ENCODE measurements around the gene PVRIG. TPM values are rescaled to one million over a fixed set of nuclear protein-coding genes. Genes with fewer than 3 reads are reported as not detected.
"Not testable (repeated sequence)": the region's sequence is repeated elsewhere in the genome, so short reads cannot be mapped to it uniquely, and the experiment has no call there.

Gene PVRIG
- polyA plus RNA-seq, 3 donors from 2014 or later, result 151 to 240 (median 209) TPM

DNA sequence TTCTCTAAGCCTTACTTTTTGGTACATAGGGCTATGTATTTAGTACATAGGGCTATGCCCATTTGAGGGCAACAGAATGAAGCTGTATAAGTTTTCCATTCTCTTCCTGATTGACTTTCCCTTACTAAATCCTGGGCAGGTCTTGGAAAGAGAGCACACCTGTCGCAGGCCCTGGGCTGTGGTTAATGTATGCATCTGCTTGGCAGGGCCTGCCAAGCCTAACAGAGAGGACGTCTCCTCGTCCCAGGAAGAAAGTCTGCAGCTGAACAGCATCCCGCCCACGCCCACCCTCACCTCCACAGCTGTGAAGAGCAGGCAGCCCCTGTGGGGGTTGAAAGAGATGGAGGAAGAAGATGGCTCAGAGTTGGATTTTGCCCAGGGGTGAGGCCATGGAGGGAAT lies 8.9 kb upstream of the PVRIG start:
- H3K27me3 Mint-ChIP-seq (ENCODE audit: low read depth in 3 of 3), result peaks cover 3 to 16% (median 3%) of the 10 kb centered on the region in 3 donors
- H3K36me3 Mint-ChIP-seq, result peaks cover 0 to 3% (median 0%) of the 10 kb centered on the region in 3 donors
- peak overlapping the region in 1 of 5 donors; percentile 87 for H3K4me3 Mint-ChIP-seq
- DNase-seq, result no peak
- peak overlapping the region in 3 of 6 donors; percentile 37 to 87 (median 86) for H3K27ac Mint-ChIP-seq
- H3K4me1 Mint-ChIP-seq, result peaks cover 50% of the 10 kb centered on the region in 2 donors
- no peaks in the 10 kb centered on the region for H3K9me3 Mint-ChIP-seq

DNA sequence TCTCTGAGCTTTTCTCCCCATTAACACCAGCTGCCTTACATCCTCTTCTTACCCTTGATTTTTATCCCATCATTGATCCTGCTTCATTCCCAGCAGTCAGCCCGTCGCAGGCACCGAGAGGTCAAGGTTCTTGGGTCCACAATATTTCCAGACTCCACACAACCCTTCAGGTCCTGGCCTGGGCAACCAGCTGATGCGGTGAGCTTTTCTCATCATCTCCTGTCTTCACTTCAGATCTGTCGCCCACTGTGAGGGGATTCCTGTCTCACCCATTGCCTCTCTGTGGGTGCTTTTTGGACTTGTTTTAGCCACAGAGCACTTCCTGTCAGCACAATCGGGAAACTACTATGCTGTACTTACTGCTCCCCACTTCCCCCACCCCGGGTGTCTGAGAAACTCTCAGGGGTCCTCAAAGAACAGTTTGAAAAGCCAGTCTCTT lies 8.4 kb upstream of the PVRIG start:
- H3K36me3 Mint-ChIP-seq, result peaks cover 0 to 3% (median 0%) of the 10 kb centered on the region in 3 donors
- peaks cover 3 to 16% (median 3%) of the 10 kb centered on the region in 3 donors for H3K27me3 Mint-ChIP-seq (ENCODE audit: low read depth in 3 of 3)
- H3K4me1 Mint-ChIP-seq, result peaks cover 50 to 51% of the 10 kb centered on the region in 2 donors
- H3K4me3 Mint-ChIP-seq, result peak overlapping the region; percentile 61 to 87 (median 76)
- peak; percentile 58 to 64 (median 62) for DNase-seq
- no peaks in the 10 kb centered on the region for H3K9me3 Mint-ChIP-seq
- peak overlapping the region; percentile 84 to 94 (median 90) for H3K27ac Mint-ChIP-seq

DNA sequence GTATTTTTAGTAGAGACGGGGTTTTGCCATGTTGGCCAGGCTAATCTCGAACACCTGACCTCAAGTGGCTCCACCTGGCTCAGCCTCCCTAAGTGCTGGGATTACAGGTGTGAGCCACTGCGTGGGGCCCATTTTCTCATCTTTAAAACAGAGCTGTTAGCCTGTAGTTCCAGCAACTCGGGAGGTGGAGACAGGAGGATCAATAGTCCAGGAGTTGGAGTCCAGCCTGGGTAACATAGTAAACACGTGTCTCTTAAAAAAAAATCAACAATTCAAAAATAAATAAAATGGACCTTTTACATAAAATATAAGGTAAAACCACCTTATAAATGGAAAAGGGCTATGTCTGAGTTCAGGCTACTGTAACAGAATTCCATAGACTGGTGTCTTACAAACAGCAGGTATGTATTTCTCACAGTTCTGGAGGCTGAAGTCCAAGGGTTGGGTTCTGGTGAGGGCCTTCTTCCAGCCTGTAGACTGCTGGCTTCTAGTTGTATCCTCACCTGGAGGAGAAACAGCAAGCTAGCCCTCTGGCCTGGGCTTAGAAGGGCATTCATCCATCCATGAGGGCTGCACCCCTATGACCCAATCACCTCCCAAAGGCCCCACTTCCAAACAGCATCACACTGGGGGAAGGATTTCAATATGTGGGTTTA lies 7.0 kb upstream of the PVRIG start:
- no peak overlapping the region for H3K4me3 Mint-ChIP-seq
- H3K4me1 Mint-ChIP-seq, result peaks cover 56 to 60% of the 10 kb centered on the region in 2 donors
- no peak for DNase-seq
- no peaks in the 10 kb centered on the region for H3K9me3 Mint-ChIP-seq
- H3K36me3 Mint-ChIP-seq, result peaks cover 0 to 3% (median 0%) of the 10 kb centered on the region in 3 donors
- H3K27ac Mint-ChIP-seq, result peak overlapping the region in 2 of 6 donors; percentile 21 to 38
- H3K27me3 Mint-ChIP-seq (ENCODE audit: low read depth in 3 of 3), result peaks cover 3 to 16% (median 9%) of the 10 kb centered on the region in 3 donors

DNA sequence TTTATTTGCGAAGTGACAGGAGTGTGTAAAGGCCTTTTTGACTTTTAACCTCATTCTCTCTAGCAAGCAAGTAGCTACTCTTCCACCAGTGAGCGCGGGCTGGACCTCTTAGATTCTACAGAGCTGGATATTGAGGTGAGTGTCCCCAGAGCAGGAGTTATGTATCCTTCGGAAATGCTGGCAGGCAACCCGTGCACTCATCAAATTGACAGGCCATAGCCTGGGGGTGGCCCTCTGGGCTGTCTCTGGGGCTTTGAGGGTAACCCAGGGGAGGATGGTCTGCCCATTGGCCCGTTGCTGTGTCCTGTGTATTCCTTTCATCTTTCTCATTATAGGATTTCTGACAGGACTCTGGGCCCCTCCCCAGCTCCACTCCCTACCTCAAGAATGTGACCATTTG lies 6.1 kb upstream of the PVRIG start:
- Mint-ChIP-seq H3K36me3 (peaks cover 0 to 3% (median 0%) of the 10 kb centered on the region in 3 donors), H3K4me1 (peaks cover 51 to 56% of the 10 kb centered on the region in 2 donors), H3K27ac (no peak overlapping the region), H3K4me3 (no peak overlapping the region), H3K27me3 (ENCODE audit: low read depth in 3 of 3) (peaks cover 6 to 13% (median 9%) of the 10 kb centered on the region in 3 donors), H3K9me3 (no peaks in the 10 kb centered on the region)
- DNase-seq, result no peak

DNA sequence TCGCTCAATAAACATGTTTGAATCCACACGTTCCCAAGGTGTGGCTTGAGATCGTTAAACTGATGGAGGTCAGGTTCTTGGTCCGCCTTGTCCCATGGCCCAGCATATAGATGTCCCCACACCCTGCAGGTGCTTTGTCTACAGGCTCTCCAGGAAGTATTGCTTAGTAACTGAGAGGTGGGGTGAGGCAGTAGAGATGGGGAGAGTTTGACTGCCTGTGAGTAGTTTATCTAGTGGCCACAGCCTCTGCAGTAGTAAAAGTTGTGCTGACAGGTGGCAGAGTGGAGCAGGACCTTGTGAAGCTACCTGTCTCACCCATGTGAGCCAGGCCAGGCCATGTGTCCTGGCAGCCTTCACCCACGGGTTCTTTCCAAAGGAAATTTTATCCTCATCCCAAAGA lies 5.4 kb upstream of the PVRIG start:
- H3K4me1 Mint-ChIP-seq, result peaks cover 51 to 56% of the 10 kb centered on the region in 2 donors
- H3K9me3 Mint-ChIP-seq, H3K4me3 Mint-ChIP-seq: not testable (repeated sequence)

DNA sequence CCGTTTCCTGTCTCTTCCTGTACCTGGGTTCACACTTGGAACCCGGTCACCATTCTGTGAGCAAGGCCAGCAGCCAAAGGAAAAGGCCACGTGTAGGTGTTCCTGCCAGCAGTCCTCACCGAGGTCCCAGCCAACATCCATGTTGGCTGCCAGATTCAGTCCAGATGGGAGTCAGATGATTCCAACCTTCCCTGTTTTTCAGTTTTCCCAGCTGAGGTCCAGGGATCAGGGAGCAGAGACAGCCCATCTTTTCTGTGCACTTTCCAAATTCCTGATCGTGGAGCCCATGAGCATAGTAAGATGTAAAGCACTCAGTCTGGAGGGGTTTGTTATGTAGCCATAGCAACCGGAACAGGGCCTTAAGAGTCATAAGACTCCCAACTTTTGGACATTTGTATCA lies 3.9 kb upstream of the PVRIG start:
- H3K4me3 Mint-ChIP-seq, result no peak overlapping the region

More for the DNA sequence above, 5.4 kb upstream of the PVRIG start:
- Mint-ChIP-seq H3K27ac (peak overlapping the region in 3 of 6 donors; percentile 38 to 70 (median 53)), H3K27me3 (ENCODE audit: low read depth in 3 of 3) (peaks cover 8 to 11% (median 9%) of the 10 kb centered on the region in 3 donors)
- H3K36me3 Mint-ChIP-seq, DNase-seq: not testable (repeated sequence)

DNA sequence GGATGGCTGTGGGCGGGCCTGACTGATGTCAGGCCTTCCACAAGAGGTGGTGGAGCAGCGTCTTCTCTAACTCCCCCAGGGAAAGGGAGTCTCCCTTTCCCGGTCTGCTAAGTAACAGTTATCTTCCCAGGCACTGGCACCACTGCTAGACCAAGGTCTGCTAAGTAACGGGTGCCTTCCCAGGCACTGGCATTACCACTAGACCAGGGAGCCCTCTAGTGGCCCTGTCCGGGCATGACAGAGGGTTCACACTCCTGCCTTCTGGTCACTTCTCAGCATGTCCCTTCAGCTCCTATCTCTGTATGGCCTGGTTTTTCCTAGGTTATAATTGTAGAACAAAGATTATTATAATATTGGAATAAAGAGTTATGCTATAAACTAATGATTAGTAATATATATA lies 1.8 kb upstream of the PVRIG start:
- H3K27me3 Mint-ChIP-seq (ENCODE audit: low read depth in 3 of 3), result peaks cover 9 to 25% (median 22%) of the 10 kb centered on the region in 3 donors
- H3K27ac Mint-ChIP-seq, result peak overlapping the region; percentile 96 to 100 (median 99)
- not testable (repeated sequence) for H3K9me3 Mint-ChIP-seq, H3K36me3 Mint-ChIP-seq
- peaks cover 50 to 54% of the 10 kb centered on the region in 2 donors for H3K4me1 Mint-ChIP-seq
- peak; percentile 57 to 74 (median 74) for DNase-seq
- peak overlapping the region; percentile 69 to 96 (median 84) for H3K4me3 Mint-ChIP-seq

More for the DNA sequence above, 3.9 kb upstream of the PVRIG start:
- Mint-ChIP-seq H3K27ac (peak overlapping the region in 4 of 6 donors; percentile 43 to 64 (median 55)), H3K36me3 (peaks cover 0 to 3% (median 0%) of the 10 kb centered on the region in 3 donors), H3K4me1 (peaks cover 43 to 46% of the 10 kb centered on the region in 2 donors), H3K27me3 (ENCODE audit: low read depth in 3 of 3) (peaks cover 8 to 15% (median 14%) of the 10 kb centered on the region in 3 donors), H3K9me3 (no peaks in the 10 kb centered on the region)
- no peak for DNase-seq

DNA sequence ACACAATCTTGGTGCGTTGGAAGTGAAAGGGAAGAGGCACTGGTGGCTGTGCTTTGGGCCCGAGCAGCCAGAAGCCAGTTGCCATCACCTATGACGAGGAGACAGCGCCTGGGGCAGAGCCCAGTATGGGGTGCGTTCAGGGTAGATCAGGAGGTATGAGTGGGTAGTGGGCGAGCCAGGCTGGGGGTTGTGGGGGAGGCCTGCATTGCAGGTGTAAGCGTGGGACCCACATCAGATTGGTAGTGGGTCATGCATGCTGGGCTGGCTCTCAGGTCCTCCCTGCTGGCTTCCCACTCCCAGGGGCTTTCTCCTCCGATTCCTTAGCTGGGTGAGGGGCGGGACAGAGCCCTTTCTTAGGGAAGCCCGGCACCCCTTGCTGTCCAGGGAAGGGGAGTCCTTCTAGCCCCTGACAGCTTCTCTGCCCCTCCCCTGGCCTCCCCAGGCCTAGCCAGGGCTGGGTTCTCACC lies 445 bp upstream of the PVRIG start:
- H3K36me3 Mint-ChIP-seq, result peaks cover 4 to 17% (median 4%) of the 10 kb centered on the region in 3 donors
- H3K4me3 Mint-ChIP-seq, result peak overlapping the region; percentile 90 to 98 (median 95)
- H3K27ac Mint-ChIP-seq, result peak overlapping the region; percentile 95 to 99 (median 98)
- H3K4me1 Mint-ChIP-seq, result peaks cover 62 to 67% of the 10 kb centered on the region in 2 donors
- peaks cover 0 to 2% (median 0%) of the 10 kb centered on the region in 6 donors for H3K9me3 Mint-ChIP-seq
- peak in 1 of 3 donors; percentile 34 for DNase-seq
- peaks cover 18 to 28% (median 28%) of the 10 kb centered on the region in 3 donors for H3K27me3 Mint-ChIP-seq (ENCODE audit: low read depth in 3 of 3)

DNA sequence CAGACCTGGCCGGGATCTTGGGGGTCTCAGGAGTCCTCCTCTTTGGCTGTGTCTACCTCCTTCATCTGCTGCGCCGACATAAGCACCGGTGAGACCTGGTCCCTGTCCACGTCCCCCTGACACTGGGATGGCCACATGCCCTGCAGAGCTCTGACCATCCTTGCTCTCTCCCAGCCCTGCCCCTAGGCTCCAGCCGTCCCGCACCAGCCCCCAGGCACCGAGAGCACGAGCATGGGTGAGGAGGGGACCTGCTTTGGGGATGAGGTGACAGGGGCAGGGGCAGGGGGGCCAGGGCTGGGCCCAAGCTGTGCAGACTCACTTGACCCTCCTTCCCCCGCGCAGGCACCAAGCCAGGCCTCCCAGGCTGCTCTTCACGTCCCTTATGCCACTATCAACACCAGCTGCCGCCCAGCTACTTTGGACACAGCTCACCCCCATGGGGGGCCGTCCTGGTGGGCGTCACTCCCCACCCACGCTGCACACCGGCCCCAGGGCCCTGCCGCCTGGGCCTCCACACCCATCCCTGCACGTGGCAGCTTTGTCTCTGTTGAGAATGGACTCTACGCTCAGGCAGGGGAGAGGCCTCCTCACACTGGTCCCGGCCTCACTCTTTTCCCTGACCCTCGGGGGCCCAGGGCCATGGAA lies 959 bp downstream of the PVRIG start:
- Mint-ChIP-seq H3K9me3 (peaks cover 0 to 2% (median 0%) of the 10 kb centered on the region in 6 donors), H3K4me3 (peak overlapping the region; percentile 90 to 98 (median 95)), H3K27ac (peak overlapping the region; percentile 95 to 99 (median 98)), H3K27me3 (ENCODE audit: low read depth in 3 of 3) (peaks cover 18 to 28% (median 26%) of the 10 kb centered on the region in 3 donors), H3K36me3 (peaks cover 4 to 17% (median 4%) of the 10 kb centered on the region in 3 donors), H3K4me1 (peaks cover 73 to 77% of the 10 kb centered on the region in 2 donors)
- DNase-seq, result no peak

DNA sequence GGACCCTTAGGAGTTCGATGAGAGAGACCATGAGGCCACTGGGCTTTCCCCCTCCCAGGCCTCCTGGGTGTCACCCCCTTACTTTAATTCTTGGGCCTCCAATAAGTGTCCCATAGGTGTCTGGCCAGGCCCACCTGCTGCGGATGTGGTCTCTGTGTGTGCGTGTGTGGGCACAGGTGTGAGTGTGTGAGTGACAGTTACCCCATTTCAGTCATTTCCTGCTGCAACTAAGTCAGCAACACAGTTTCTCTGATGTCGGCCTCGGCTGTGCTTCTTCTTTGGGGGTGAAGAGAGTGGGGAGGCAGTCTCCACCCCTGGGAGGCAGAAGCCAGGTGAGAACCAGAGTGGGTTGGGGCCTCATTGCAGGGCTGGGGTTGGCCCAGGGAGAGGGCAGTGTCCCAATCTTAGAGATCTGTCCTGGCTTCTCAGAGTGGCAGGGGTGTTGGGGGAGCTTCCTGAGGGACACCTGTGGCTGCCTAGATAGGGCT lies 1.5 kb downstream of the PVRIG start:
- H3K27me3 Mint-ChIP-seq (ENCODE audit: low read depth in 3 of 3), result peaks cover 17 to 28% (median 26%) of the 10 kb centered on the region in 3 donors
- peak; percentile 82 to 87 (median 87) for DNase-seq
- H3K27ac Mint-ChIP-seq, result peak overlapping the region; percentile 95 to 99 (median 98)
- H3K9me3 Mint-ChIP-seq, result peaks cover 0 to 2% (median 0%) of the 10 kb centered on the region in 6 donors
- H3K36me3 Mint-ChIP-seq, result peaks cover 4 to 17% (median 4%) of the 10 kb centered on the region in 3 donors
- H3K4me3 Mint-ChIP-seq, result peak overlapping the region; percentile 90 to 98 (median 95)
- H3K4me1 Mint-ChIP-seq, result peaks cover 72 to 81% of the 10 kb centered on the region in 2 donors

DNA sequence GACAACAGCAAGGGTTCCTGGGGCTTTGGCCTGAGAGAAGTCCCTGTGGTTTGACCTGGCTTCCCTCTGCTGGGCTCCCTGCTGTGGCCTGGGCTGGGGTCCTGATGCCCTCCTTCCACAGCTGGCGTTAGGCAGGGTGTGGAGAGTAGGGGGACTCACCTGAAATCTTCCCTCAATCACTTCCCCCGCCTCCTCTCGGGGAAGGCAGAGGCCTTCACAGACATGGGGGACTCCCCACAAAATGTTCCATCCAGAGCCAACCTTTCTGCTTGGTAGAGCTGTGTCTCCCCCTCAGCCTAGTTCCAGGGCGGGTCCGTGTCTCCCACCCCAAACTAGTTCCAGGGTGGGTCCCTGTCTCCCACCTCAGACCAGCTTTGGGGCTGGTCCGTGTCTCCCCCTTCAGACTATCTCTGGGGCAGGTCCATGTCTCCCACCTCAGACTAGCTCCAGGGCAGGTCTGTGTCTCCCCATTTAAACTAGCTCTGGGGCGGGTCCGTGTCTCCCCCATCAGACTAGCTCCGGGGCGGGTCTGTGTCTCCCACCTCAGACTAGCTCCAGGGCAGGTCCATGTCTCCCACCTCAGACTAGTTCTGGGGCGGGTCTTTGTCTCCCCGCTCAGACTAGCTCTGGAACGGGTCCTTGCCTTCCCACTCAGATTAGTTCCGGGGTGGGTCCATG lies 2.2 kb downstream of the PVRIG start:
- Mint-ChIP-seq H3K36me3 (peaks cover 4 to 17% (median 4%) of the 10 kb centered on the region in 3 donors), H3K4me1 (peaks cover 66 to 79% of the 10 kb centered on the region in 2 donors), H3K4me3 (peak overlapping the region; percentile 90 to 98 (median 95)), H3K27me3 (ENCODE audit: low read depth in 3 of 3) (peaks cover 17 to 28% (median 26%) of the 10 kb centered on the region in 3 donors), H3K27ac (peak overlapping the region; percentile 95 to 99 (median 98)), H3K9me3 (peaks cover 0 to 2% (median 0%) of the 10 kb centered on the region in 6 donors)
- DNase-seq, result no peak

DNA sequence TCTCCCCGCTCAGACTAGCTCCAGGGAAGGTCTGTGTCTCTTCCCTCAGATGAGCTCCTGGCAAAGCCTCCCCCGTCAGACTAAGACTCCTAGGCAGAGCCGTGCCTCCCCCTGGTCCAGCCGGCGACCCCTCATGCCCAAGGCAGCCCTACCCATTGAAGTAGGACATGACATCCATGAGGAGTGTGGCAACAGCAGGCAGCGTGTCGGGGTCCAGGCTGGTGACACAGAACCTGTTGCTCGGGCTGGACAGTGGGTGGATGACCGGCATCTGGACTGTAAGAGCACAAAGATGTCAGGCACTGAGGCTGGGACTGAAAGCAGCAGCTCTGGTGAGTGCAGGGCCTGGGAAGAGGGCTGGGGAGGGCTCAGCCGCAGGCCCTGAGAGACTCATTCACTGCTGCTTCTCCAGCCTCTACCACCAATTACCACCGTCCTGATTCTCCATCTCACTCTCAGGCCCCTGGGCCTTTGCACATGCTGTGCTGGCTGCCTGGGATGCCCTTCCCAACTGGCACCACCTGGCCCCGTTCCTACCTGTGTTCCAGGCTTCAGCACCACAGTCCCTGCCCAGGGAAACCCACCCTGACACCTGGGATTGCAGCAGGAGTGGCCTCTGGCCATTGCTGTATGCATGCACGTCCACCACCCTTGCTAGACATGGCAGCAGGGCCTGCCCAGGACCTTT lies 2.8 kb downstream of the PVRIG start:
- Mint-ChIP-seq H3K9me3 (peaks cover 0 to 2% (median 0%) of the 10 kb centered on the region in 6 donors), H3K27ac (peak overlapping the region; percentile 95 to 99 (median 98)), H3K4me3 (peak overlapping the region; percentile 90 to 98 (median 95)), H3K4me1 (peaks cover 59 to 75% of the 10 kb centered on the region in 2 donors), H3K36me3 (peaks cover 4 to 17% (median 4%) of the 10 kb centered on the region in 3 donors), H3K27me3 (ENCODE audit: low read depth in 3 of 3) (peaks cover 17 to 28% (median 21%) of the 10 kb centered on the region in 3 donors)
- no peak for DNase-seq
